Stimulated activated naive CD8-positive, alpha-beta T cell treated with anti-CD3 and anti-CD28 coated beads, Interleukin-15, Interleukin-2, amounts not matched to agents 100 ng/mL and 50 ng/mL, for 24 hours (primary cell): ENCODE measurements around the gene EME1.
A peak's percentile ranks its signal among the peaks of the same experiment; 100 is the strongest.

Experiments used
- H3K27ac Mint-ChIP-seq: one replicate; pipeline ENCODE4 v1.8.0; 2021; ENCODE audit warnings: mild to moderate bottlenecking, mixed read lengths
- H3K27me3 Mint-ChIP-seq: one replicate; pipeline ENCODE4 v1.8.0; 2021; ENCODE audit warnings: mixed read lengths
- H3K36me3 Mint-ChIP-seq: one replicate; pipeline ENCODE4 v1.8.0; 2021; ENCODE audit warnings: low read depth, mixed read lengths
- H3K4me1 Mint-ChIP-seq: one replicate; pipeline ENCODE4 v1.8.0; 2021; ENCODE audit warnings: low read depth, mixed read lengths
- H3K4me3 Mint-ChIP-seq: one replicate; pipeline ENCODE4 v1.8.0; 2021; ENCODE audit warnings: mild to moderate bottlenecking, mixed read lengths
- H3K9me3 Mint-ChIP-seq: one replicate; pipeline ENCODE4 v1.8.0; 2021; ENCODE audit warnings: mixed read lengths

The EME1 gene

GRCh38 chr17:50365165-50365564, 7.9 kb upstream of the EME1 start:
- Mint-ChIP-seq H3K9me3 (no peaks in the 10 kb centered on the region), H3K4me3 (no peak overlapping the region), H3K27ac (no peak overlapping the region), H3K4me1 (peaks cover 8% of the 10 kb centered on the region), H3K36me3 (peaks cover 34% of the 10 kb centered on the region), H3K27me3 (no peaks in the 10 kb centered on the region)

- no peaks in the 10 kb centered on the region for H3K9me3 Mint-ChIP-seq
- no peak overlapping the region for H3K27ac Mint-ChIP-seq
- H3K4me3 Mint-ChIP-seq, result no peak overlapping the region
- peaks cover 13% of the 10 kb centered on the region for H3K4me1 Mint-ChIP-seq
- H3K27me3 Mint-ChIP-seq, result no peaks in the 10 kb centered on the region
- peaks cover 38% of the 10 kb centered on the region for H3K36me3 Mint-ChIP-seq
These were observed 7.2 kb upstream of the EME1 start for GRCh38 chr17:50365649-50366393.

- H3K27ac Mint-ChIP-seq, result no peak overlapping the region
- H3K4me3 Mint-ChIP-seq, result no peak overlapping the region
- peaks cover 48% of the 10 kb centered on the region for H3K36me3 Mint-ChIP-seq
- H3K9me3 Mint-ChIP-seq, result no peaks in the 10 kb centered on the region
- H3K4me1 Mint-ChIP-seq, result peaks cover 18% of the 10 kb centered on the region
- no peaks in the 10 kb centered on the region for H3K27me3 Mint-ChIP-seq
These were observed 5.6 kb upstream of the EME1 start for GRCh38 chr17:50367401-50367800.

GRCh38 chr17:50370052-50370451, 3.0 kb upstream of the EME1 start:
- Mint-ChIP-seq H3K4me1 (peaks cover 32% of the 10 kb centered on the region), H3K36me3 (peaks cover 63% of the 10 kb centered on the region), H3K9me3 (no peaks in the 10 kb centered on the region), H3K4me3 (no peak overlapping the region), H3K27me3 (no peaks in the 10 kb centered on the region), H3K27ac (no peak overlapping the region)

GRCh38 chr17:50371526-50371925, 1.5 kb upstream of the EME1 start:
- Mint-ChIP-seq H3K4me1 (peaks cover 32% of the 10 kb centered on the region), H3K27ac (peak overlapping the region; percentile 100), H3K4me3 (peak overlapping the region; percentile 99), H3K9me3 (no peaks in the 10 kb centered on the region), H3K36me3 (peaks cover 70% of the 10 kb centered on the region), H3K27me3 (no peaks in the 10 kb centered on the region)

- H3K4me3 Mint-ChIP-seq, result peak overlapping the region; percentile 99
- H3K27me3 Mint-ChIP-seq, result no peaks in the 10 kb centered on the region
- peak overlapping the region; percentile 100 for H3K27ac Mint-ChIP-seq
- H3K36me3 Mint-ChIP-seq, result peaks cover 70% of the 10 kb centered on the region
- H3K4me1 Mint-ChIP-seq, result peaks cover 32% of the 10 kb centered on the region
- no peaks in the 10 kb centered on the region for H3K9me3 Mint-ChIP-seq
These were observed 739 bp upstream of the EME1 start for GRCh38 chr17:50372222-50372757.

GRCh38 chr17:50373705-50374104, 676 bp downstream of the EME1 start:
- peak overlapping the region; percentile 100 for H3K27ac Mint-ChIP-seq

GRCh38 chr17:50375858-50376538, 3.0 kb downstream of the EME1 start:
- H3K4me3 Mint-ChIP-seq, result no peak overlapping the region
- H3K27ac Mint-ChIP-seq, result no peak overlapping the region
- H3K9me3 Mint-ChIP-seq, result no peaks in the 10 kb centered on the region
- peaks cover 28% of the 10 kb centered on the region for H3K4me1 Mint-ChIP-seq
- peaks cover 67% of the 10 kb centered on the region for H3K36me3 Mint-ChIP-seq
- H3K27me3 Mint-ChIP-seq, result no peaks in the 10 kb centered on the region

More at GRCh38 chr17:50373705-50374104, 676 bp downstream of the EME1 start:
- Mint-ChIP-seq H3K36me3 (peaks cover 63% of the 10 kb centered on the region), H3K4me3 (peak overlapping the region; percentile 99), H3K27me3 (no peaks in the 10 kb centered on the region), H3K4me1 (peaks cover 32% of the 10 kb centered on the region), H3K9me3 (no peaks in the 10 kb centered on the region)

- Mint-ChIP-seq H3K36me3 (peaks cover 73% of the 10 kb centered on the region), H3K4me1 (no peaks in the 10 kb centered on the region), H3K27ac (peak overlapping the region; percentile 11), H3K9me3 (no peaks in the 10 kb centered on the region), H3K4me3 (no peak overlapping the region), H3K27me3 (no peaks in the 10 kb centered on the region)
These were observed 6.5 kb downstream of the EME1 start for GRCh38 chr17:50379351-50380132.

- no peaks in the 10 kb centered on the region for H3K27me3 Mint-ChIP-seq
- H3K36me3 Mint-ChIP-seq, result peaks cover 76% of the 10 kb centered on the region
- H3K4me3 Mint-ChIP-seq, result no peak overlapping the region
- H3K27ac Mint-ChIP-seq, result no peak overlapping the region
- no peaks in the 10 kb centered on the region for H3K4me1 Mint-ChIP-seq
- no peaks in the 10 kb centered on the region for H3K9me3 Mint-ChIP-seq
These were observed 7.6 kb downstream of the EME1 start for GRCh38 chr17:50380369-50381259.

- H3K36me3 Mint-ChIP-seq, result peaks cover 78% of the 10 kb centered on the region
- H3K27ac Mint-ChIP-seq, result no peak overlapping the region
These were observed 8.3 kb downstream of the EME1 start for GRCh38 chr17:50381260-50381815.

GRCh38 chr17:50381920-50382319, 8.9 kb downstream of the EME1 start:
- Mint-ChIP-seq H3K27ac (no peak overlapping the region), H3K4me1 (no peaks in the 10 kb centered on the region), H3K36me3 (peaks cover 82% of the 10 kb centered on the region)

More at GRCh38 chr17:50381260-50381815, 8.3 kb downstream of the EME1 start:
- no peak overlapping the region for H3K4me3 Mint-ChIP-seq
- H3K27me3 Mint-ChIP-seq, result no peaks in the 10 kb centered on the region
- H3K9me3 Mint-ChIP-seq, result no peaks in the 10 kb centered on the region
- H3K4me1 Mint-ChIP-seq, result no peaks in the 10 kb centered on the region

GRCh38 chr17:50382931-50383330, 9.9 kb downstream of the EME1 start:
- Mint-ChIP-seq H3K27ac (no peak overlapping the region), H3K9me3 (no peaks in the 10 kb centered on the region), H3K27me3 (no peaks in the 10 kb centered on the region), H3K36me3 (peaks cover 92% of the 10 kb centered on the region), H3K4me1 (no peaks in the 10 kb centered on the region), H3K4me3 (no peak overlapping the region)

More at GRCh38 chr17:50381920-50382319, 8.9 kb downstream of the EME1 start:
- Mint-ChIP-seq H3K27me3 (no peaks in the 10 kb centered on the region), H3K9me3 (no peaks in the 10 kb centered on the region), H3K4me3 (no peak overlapping the region)

- H3K27me3 Mint-ChIP-seq, result no peaks in the 10 kb centered on the region
- H3K9me3 Mint-ChIP-seq, result no peaks in the 10 kb centered on the region
- H3K27ac Mint-ChIP-seq, result no peak overlapping the region
- H3K4me3 Mint-ChIP-seq, result no peak overlapping the region
- peaks cover 89% of the 10 kb centered on the region for H3K36me3 Mint-ChIP-seq
- no peaks in the 10 kb centered on the region for H3K4me1 Mint-ChIP-seq
These were observed 13.5 kb downstream of the EME1 start for GRCh38 chr17:50386510-50386909.
